Osteoblast (primary cell): ENCODE measurements around the gene DGKD. TPM values are rescaled to one million over a fixed set of nuclear protein-coding genes. Genes with fewer than 3 reads are reported as not detected.

Source experiments
- DNase-seq: peaks from one replicate; pipeline ENCODE4 v3.0.0; 2011; ENCODE audit warnings: low spot score, mixed read lengths; ENCODE audit not compliant: insufficient read length; ENCODE audit errors: missing footprints
- H2AFZ ChIP-seq: 2 replicates; pipeline ENCODE4 v1.6.0; 2011; ENCODE audit warnings: mild to moderate bottlenecking, low read length
- H3K27ac ChIP-seq: 2 replicates; pipeline ENCODE4 v1.5.1; 2011; ENCODE audit warnings: mild to moderate bottlenecking, low read depth, low read length, moderate library complexity
- H3K27me3 ChIP-seq: 2 replicates; pipeline ENCODE4 v1.6.0; 2012; ENCODE audit warnings: mild to moderate bottlenecking, control low read depth, inconsistent platforms, low read length, moderate library complexity; ENCODE audit not compliant: insufficient read depth
- H3K36me3 ChIP-seq: 2 replicates; pipeline ENCODE4 v1.5.1; 2011; ENCODE audit warnings: mild to moderate bottlenecking, low read length, control low read depth, moderate library complexity; ENCODE audit not compliant: insufficient read depth
- H3K4me1 ChIP-seq: 2 replicates; pipeline ENCODE4 v1.5.1; 2011; ENCODE audit warnings: mild to moderate bottlenecking, low read length, control low read depth, moderate library complexity; ENCODE audit not compliant: insufficient read depth
- H3K4me2 ChIP-seq: 2 replicates; pipeline ENCODE4 v1.6.0; 2011; ENCODE audit warnings: mild to moderate bottlenecking, low read length; ENCODE audit not compliant: insufficient read depth
- H3K4me3 ChIP-seq: fragments of 200-600 bp; sonication (generic); 3 replicates; pipeline ENCODE4 v1.5.1; 2012; ENCODE audit warnings: mild to moderate bottlenecking, low read length, inconsistent platforms; ENCODE audit not compliant: insufficient read depth
- H3K79me2 ChIP-seq: 2 replicates; pipeline ENCODE4 v1.6.0; 2012; ENCODE audit warnings: mild to moderate bottlenecking, low read length, control low read depth, inconsistent platforms; ENCODE audit not compliant: insufficient read depth
- H3K9me3 ChIP-seq: 2 replicates; pipeline ENCODE4 v1.5.1; 2011; ENCODE audit warnings: low read depth, low read length, control low read depth
- H4K20me1 ChIP-seq: 2 replicates; pipeline ENCODE4 v1.6.0; 2012; ENCODE audit warnings: mild to moderate bottlenecking, low read length, control low read depth; ENCODE audit not compliant: insufficient read depth
- total RNA-seq: library from RNA; depleted of rRNA; stranded (reverse); fragments of >200 nt; gene quantifications from 2 replicates; pipeline ENCODE4 v1.2.3, GENCODE V29; 2012
- TF ChIP-seq, protein P1 (sequence below): IDR thresholded peaks from 2 replicates; pipeline ENCODE4 v1.5.1; 2011; ENCODE audit warnings: mild to moderate bottlenecking, low read depth, low read length, moderate library complexity; ENCODE audit errors: extremely low read depth

DGKD gene
- total RNA-seq, 1 donor: 6.5 TPM

- no peak for DNase-seq
- no peak overlapping the region for H3K4me2 ChIP-seq
- TF ChIP-seq, protein P1, sequence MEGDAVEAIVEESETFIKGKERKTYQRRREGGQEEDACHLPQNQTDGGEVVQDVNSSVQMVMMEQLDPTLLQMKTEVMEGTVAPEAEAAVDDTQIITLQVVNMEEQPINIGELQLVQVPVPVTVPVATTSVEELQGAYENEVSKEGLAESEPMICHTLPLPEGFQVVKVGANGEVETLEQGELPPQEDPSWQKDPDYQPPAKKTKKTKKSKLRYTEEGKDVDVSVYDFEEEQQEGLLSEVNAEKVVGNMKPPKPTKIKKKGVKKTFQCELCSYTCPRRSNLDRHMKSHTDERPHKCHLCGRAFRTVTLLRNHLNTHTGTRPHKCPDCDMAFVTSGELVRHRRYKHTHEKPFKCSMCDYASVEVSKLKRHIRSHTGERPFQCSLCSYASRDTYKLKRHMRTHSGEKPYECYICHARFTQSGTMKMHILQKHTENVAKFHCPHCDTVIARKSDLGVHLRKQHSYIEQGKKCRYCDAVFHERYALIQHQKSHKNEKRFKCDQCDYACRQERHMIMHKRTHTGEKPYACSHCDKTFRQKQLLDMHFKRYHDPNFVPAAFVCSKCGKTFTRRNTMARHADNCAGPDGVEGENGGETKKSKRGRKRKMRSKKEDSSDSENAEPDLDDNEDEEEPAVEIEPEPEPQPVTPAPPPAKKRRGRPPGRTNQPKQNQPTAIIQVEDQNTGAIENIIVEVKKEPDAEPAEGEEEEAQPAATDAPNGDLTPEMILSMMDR: no peak
- peaks cover 2% of the 10 kb centered on the region for H3K79me2 ChIP-seq
- peaks cover 3% of the 10 kb centered on the region for H3K36me3 ChIP-seq
- peaks cover 22% of the 10 kb centered on the region for H4K20me1 ChIP-seq
- H3K9me3 ChIP-seq: no peaks in the 10 kb centered on the region
- H3K27me3 ChIP-seq: no peaks in the 10 kb centered on the region
- no peak overlapping the region for H3K4me3 ChIP-seq
- H3K27ac ChIP-seq: no peak overlapping the region
- no peak overlapping the region for H2AFZ ChIP-seq
- H3K4me1 ChIP-seq: no peaks in the 10 kb centered on the region
These were observed 25.1 kb downstream of the DGKD start for GRCh38 chr2:233379441-233379840.

GRCh38 chr2:233380132-233380895 is 26.0 kb downstream of the DGKD start:
- Histone ChIP-seq H2AFZ (no peak overlapping the region), H3K4me1 (no peaks in the 10 kb centered on the region), H3K27me3 (no peaks in the 10 kb centered on the region), H3K36me3 (peaks cover 2% of the 10 kb centered on the region), H4K20me1 (peaks cover 27% of the 10 kb centered on the region), H3K27ac (no peak overlapping the region), H3K79me2 (peaks cover 4% of the 10 kb centered on the region), H3K9me3 (no peaks in the 10 kb centered on the region), H3K4me2 (no peak overlapping the region), H3K4me3 (no peak overlapping the region)
- DNase-seq: no peak
- TF ChIP-seq, protein P1: no peak

DNA sequence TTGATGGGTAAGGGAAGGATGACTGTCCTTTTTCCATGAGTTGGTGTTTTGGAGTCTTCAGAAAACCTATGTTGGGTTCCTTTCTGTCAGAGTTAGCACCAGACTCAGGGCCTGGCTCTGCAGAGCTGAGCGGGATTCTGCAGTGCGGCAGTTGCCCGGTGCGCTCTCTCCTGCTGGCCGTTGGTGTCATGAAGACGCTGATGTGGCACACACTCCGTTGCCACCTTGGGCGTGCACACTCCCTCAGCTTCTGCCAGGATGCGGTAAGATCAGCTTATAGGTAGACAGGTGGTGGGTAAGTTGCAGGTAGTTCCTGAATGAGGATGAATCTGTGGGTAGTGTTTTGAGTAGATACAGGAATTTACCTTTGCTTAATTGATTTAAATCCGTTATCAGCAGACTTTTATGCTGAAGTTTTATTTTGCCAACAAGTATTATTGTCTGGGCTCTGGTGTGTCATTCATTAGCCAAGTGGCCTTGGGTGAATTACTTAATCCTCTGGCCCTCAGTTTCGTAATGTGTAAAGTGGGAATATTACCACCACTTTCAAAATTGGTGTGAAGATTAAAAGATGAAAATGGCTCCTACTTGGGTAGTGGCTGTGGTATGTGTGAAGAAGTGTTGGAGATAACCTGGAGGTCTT is 26.8 kb downstream of the DGKD start:
- DNase-seq: no peak
- peaks cover 4% of the 10 kb centered on the region for H3K79me2 ChIP-seq
- no peaks in the 10 kb centered on the region for H3K9me3 ChIP-seq
- peaks cover 27% of the 10 kb centered on the region for H4K20me1 ChIP-seq
- no peaks in the 10 kb centered on the region for H3K27me3 ChIP-seq
- H3K27ac ChIP-seq: no peak overlapping the region
- TF ChIP-seq, protein P1: no peak
- no peak overlapping the region for H3K4me3 ChIP-seq
- no peak overlapping the region for H2AFZ ChIP-seq
- H3K36me3 ChIP-seq: no peaks in the 10 kb centered on the region
- H3K4me2 ChIP-seq: no peak overlapping the region
- no peaks in the 10 kb centered on the region for H3K4me1 ChIP-seq

GRCh38 chr2:233381638-233381995 is 27.3 kb downstream of the DGKD start:
- Histone ChIP-seq H3K27ac (no peak overlapping the region), H3K4me2 (no peak overlapping the region), H3K79me2 (peaks cover 4% of the 10 kb centered on the region), H3K4me3 (no peak overlapping the region), H3K9me3 (no peaks in the 10 kb centered on the region), H3K4me1 (peaks cover 4% of the 10 kb centered on the region), H3K27me3 (no peaks in the 10 kb centered on the region), H4K20me1 (peaks cover 27% of the 10 kb centered on the region), H2AFZ (no peak overlapping the region), H3K36me3 (no peaks in the 10 kb centered on the region)
- TF ChIP-seq, protein P1: no peak
- DNase-seq: no peak
